Retinal pigment epithelial cell (primary cell): Measurements from ENCODE around the gene MCEMP1.

Experiments used
- DNase-seq: peaks from one replicate; pipeline ENCODE4 v3.0.0-alpha.2; 2010; ENCODE audit warnings: low read depth
- H3K4me3 ChIP-seq: 2 replicates; pipeline ENCODE4 v1.5.1; 2011; ENCODE audit warnings: mild to moderate bottlenecking, low read length, control low read depth, moderate library complexity
- CTCF ChIP-seq: conservative IDR thresholded peaks from 2 replicates; pipeline ENCODE4 v1.5.1; 2011; ENCODE audit warnings: low read depth, low read length, control low read depth, inconsistent platforms

Gene MCEMP1

GRCh38 chr19:7690779-7691258, 13.9 kb downstream of the MCEMP1 start:
- no peak overlapping the region for H3K4me3 ChIP-seq
- no peak for DNase-seq
- no peak for TF ChIP-seq CTCF

- no peak for TF ChIP-seq CTCF
- no peak for DNase-seq
- H3K4me3 ChIP-seq: no peak overlapping the region
These were observed 14.6 kb downstream of the MCEMP1 start for GRCh38 chr19:7691497-7691896.

- DNase-seq: no peak
- no peak for TF ChIP-seq CTCF
- no peak overlapping the region for H3K4me3 ChIP-seq
These were observed 15.7 kb downstream of the MCEMP1 start for GRCh38 chr19:7692417-7693088.

- TF ChIP-seq CTCF: no peak
- DNase-seq: no peak
- H3K4me3 ChIP-seq: no peak overlapping the region
These were observed 17.6 kb downstream of the MCEMP1 start for GRCh38 chr19:7694499-7694898.

GRCh38 chr19:7697721-7698287, 20.9 kb downstream of the MCEMP1 start:
- TF ChIP-seq CTCF: no peak
- no peak overlapping the region for H3K4me3 ChIP-seq
- no peak for DNase-seq

- no peak overlapping the region for H3K4me3 ChIP-seq
These were observed 21.7 kb downstream of the MCEMP1 start for GRCh38 chr19:7698583-7698982.

More at GRCh38 chr19:7698583-7698982, 21.7 kb downstream of the MCEMP1 start:
- no peak for DNase-seq
- no peak for TF ChIP-seq CTCF
